Activated CD4-positive, alpha-beta T cell treated with anti-CD3 and anti-CD28 coated beads, Interleukin-2, amount 50 U/mL, for 4 hours (primary cell): ENCODE results near the gene CACNB4.
"Not testable (repeated sequence)": the region's sequence is repeated elsewhere in the genome, so short reads cannot be mapped to it uniquely, and the experiment has no call there.

Source experiments
- DNase-seq, 2 experiments: peaks; one replicate each; pipeline ENCODE4 v3.0.0-alpha.2; 2020

Gene CACNB4

DNA sequence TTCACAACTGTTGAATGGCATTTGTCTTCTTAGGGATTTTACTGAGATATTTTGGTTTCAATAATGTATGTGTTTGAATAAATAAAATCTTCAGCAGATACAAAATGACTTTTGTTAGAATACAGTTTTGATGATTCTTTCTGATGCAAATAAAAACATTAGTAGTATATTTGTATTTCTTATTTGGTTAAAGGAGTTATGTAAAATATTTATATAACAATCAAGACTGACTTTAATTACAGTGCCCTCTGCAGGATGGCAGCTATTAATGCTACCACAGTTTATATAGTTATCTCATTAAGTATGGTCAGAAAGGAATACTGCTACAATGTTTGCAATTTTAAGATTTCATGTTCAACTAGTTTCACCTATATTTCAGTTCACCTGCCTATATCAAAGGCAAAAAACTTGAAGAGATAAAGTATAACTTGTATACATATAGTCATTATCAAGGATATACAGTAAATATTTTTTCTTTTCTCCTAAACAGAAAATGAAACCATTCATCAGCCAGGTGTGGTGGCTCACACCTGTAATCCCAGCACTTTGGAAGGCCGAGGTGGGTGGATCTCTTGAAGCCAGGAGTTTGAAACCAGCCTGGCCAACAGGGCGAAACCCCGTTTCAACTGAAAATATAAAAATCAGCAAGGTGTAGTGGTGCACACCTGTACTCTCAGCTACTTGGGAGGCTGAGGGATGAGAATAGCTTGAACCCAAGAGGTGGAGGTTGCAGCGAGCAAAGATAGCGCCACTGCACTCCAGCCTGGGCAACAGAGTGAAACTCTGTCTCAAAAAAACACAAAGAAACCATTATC is 290.4 kb downstream of the CACNB4 start:
- no peak for DNase-seq

DNA sequence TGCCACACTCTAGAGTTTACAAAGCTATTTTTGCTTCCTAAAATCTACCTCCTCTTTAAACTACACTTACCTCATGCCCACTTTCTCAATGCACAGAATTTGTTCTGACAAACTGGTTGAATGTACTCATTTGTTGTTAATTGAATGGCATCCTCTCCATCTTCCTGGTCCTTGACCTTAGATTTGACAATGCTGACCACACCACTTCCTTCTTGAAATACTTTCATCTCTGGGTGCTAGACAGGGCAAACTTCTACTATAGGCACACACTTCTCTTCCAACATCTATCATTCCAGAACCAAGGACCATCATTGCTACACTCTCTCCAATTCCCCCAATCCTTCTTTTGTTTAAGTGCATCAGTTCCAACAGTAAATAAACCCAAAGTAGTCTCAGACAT is 292.9 kb downstream of the CACNB4 start:
- DNase-seq = no peak

- no peak for DNase-seq
These were observed 293.5 kb downstream of the CACNB4 start for GRCh38 chr2:151805343-151805742.

DNA sequence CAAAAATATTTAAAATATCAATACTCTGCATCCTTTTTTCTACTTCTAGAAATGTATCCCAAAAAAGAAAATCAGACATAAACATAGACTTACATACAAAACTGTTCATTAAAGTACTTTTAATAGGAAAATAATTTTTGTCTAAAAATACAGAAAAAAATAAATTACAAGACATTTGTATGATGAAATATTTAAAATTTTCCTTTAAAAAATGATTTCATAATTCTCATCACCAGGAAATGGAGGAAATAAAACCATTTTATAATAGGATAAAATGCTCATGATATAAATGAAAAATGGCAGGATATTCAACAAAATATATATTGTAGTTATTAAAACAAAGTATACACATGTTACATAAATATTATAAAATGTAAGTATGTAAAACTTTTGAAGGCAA is 295.0 kb downstream of the CACNB4 start:
- DNase-seq = no peak

DNA sequence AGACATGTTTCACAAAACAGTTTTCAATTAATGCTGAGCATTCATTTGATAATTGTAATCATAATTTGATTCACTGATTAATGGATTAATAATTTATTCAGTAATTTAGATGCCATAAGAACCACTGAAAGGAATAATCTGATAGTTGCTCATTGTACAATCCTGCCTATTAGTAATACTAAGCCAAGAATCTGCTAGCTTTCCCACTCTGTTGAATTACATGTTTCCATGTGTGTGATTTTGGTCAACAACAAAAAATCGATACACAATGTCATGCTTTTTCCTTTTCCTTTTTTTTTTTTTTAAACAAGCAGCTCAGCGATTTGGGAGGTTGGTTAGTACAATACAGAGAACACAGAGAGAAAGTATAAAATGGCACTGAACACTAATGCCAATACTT is 296.5 kb downstream of the CACNB4 start:
- no peak for DNase-seq

DNA sequence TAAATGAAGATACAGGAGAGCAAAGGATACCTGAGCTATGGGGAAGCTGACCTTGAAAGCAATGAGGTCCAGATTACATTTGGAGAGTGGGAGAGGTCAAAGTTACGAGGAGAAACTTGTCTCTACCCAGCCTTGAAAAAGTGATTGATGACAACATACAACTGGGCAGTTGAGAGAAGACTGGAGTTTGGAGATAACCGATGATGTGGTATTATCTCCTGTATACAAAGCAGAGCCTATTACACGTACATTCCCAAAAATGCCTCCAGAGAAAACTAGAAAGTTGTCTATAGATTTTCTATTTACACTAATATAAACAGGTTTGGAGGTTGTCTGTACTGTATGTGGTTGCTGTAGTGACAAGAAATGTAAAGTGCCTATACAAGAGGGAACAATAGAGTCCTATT is 299.0 kb downstream of the CACNB4 start:
- no peak for DNase-seq

GRCh38 chr2:151796774-151797173 is 302.1 kb downstream of the CACNB4 start:
- no peak for DNase-seq

DNA sequence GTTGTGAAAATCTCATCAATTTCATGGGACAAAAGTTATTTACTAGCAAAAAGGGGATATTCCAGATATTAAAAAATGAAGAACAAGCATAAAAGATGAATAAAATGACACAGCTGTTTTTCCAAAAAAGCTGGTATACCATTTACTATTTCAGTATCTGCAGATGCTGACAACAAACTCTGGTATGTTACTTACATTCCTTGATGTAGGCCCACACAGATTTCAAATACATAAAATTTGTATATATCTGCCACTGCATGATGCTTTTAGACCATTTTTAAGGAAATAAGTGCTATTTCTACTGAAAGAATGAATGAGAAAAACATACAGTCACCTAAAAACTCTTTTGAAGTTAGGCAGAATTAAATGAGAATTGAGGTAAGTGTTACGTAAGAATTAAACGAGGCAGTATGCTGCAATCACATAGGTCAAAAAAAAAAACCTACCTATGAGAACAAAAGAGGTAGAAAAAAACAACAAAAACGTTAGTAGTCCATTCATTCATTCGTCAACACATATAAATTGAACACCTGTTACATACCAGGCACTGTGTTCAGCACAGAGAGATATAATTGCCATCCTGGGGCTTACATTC is 303.1 kb downstream of the CACNB4 start:
- no peak for DNase-seq

DNA sequence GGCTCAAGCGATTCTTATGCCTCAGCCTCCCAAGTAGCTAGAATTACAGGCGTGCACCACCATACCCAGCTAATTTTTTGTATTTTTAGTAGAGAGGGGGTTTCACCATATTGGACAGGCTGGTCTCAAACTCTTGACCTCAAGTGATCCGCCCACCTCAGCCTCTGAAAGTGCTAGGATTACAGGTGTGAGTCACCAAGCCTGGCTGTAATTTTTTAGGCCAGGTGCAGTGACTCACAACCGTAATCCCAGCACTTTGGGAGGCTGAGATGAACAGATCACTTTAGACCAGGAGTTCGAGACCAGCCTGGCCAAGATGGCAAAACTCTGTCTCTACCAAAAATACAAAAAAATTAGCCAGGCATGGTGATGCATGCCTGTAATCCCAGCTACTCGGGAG is 304.4 kb downstream of the CACNB4 start:
- not testable (repeated sequence) for DNase-seq

DNA sequence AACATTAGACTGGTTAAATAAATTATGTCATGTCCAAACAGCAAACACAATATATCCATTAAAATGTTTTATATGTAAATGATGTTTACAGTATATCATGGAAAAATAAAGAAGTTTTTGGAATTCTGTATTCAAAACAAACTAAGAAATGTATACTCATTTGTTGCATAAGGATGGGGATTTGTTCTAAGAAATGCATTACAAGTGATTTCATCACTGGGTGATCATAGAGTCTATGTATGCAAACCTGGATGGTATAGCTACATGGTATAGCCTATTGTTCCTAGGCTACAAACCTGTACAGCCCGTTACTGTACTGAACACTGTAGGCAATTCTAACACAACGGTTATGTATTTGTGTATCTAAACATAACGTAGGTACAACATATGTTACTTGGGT is 305.7 kb downstream of the CACNB4 start:
- DNase-seq = no peak

DNA sequence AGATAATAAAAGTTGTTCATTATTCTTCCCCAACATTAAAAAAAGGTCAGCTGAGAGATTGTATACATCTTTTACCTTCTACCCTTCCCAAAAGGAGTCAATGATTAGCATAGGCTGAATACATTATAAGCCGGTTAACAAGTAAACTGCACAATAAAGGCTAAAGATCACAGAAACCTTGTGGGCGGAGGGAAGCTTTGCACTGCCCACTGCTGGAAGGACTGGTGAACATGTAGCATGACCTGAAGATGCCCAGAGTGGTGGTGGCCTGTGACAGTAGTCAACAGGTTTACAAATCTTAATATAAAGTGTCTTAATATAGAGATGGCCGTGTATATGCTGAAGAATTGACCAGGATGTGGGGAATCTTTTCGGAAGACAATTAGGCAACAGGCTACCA is 306.3 kb downstream of the CACNB4 start:
- no peak for DNase-seq

- DNase-seq = no peak
These were observed 307.3 kb downstream of the CACNB4 start for GRCh38 chr2:151791545-151791944.

- no peak for DNase-seq
These were observed 308.2 kb downstream of the CACNB4 start for GRCh38 chr2:151790689-151791088.

- no peak for DNase-seq
These were observed 309.6 kb downstream of the CACNB4 start for GRCh38 chr2:151789055-151789834.

- DNase-seq = no peak
These were observed 312.4 kb downstream of the CACNB4 start for GRCh38 chr2:151786483-151786882.

GRCh38 chr2:151786077-151786476 is 312.8 kb downstream of the CACNB4 start:
- DNase-seq = no peak

- DNase-seq = no peak
These were observed 315.7 kb downstream of the CACNB4 start for GRCh38 chr2:151783133-151783520.
